ENCODE data around the gene PSMD14. TPM values are rescaled to one million over a fixed set of nuclear protein-coding genes. Genes with fewer than 3 reads are reported as not detected.

Gene PSMD14
- total and polyA plus RNA-seq, 2 of the 13 experiments (the other 11 are each of a cell fraction or from before 2014, with no cell fraction given): 60.6 to 149 TPM

GRCh38 chr2:161353543-161353942 is 45.3 kb downstream of the PSMD14 start (continued):
- no peak for TF ChIP-seq ZNF280B (CRISPR knock-in tag; IDR thresholded peaks at IDR 0.05; ENCODE audit: borderline replicate concordance)

DNA sequence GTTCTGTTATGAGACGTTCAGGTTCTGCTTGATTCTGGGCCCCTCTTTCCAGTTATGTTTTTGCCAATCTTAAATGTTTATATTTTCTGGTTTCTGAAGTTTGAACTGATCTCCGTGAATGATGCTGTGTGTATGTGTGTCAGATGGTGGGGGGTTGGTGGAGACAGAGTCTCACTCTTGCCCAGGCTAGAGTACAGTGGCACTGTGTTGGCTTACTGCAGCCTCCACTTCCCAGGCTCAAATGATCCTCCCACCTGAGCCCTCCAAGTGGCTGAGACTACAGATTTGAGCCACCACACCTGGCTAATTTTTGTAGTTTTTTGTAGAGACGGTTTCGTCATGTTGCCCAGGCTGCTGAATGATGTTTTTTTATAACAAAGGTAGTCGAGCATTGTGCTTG is 45.9 kb downstream of the PSMD14 start:
- 0 out of 2 replicates have a peak, but pooled peaks cover 8% of the 10 kb centered on the region for H3K4me1 ChIP-seq (ENCODE audit: insufficient read depth, low read length)
- no peak overlapping the region for H3K9ac ChIP-seq (ENCODE audit: insufficient read depth, low read depth, low read length)
- CTCF ChIA-PET (ENCODE audit: low intra/inter-chr PET ratio, low total read pairs): no interaction called here
- no peak overlapping the region for H3K27ac ChIP-seq (ENCODE audit: extremely low read length, insufficient read depth, low read length)
- POLR2A ChIA-PET: no interaction called here
- peaks cover 0 to 2% of the 10 kb centered on the region in 2 experiments; a peak in 1 of 5 replicates for H3K36me3 ChIP-seq (replicated peaks in 1 of 2; ENCODE audit: control insufficient read depth in 1 of 2, insufficient read depth in 2 of 2, low read length in 2 of 2)
- no TSS peak for BruUV-seq (replicated peaks)
- peaks cover 72% of the 10 kb centered on the region for H3K79me2 ChIP-seq (ENCODE audit: insufficient read depth, low read length)
- no peaks in the 10 kb centered on the region for H4K20me1 ChIP-seq (ENCODE audit: insufficient read depth, low read length)
- no peaks in the 10 kb centered on the region for H3K27me3 ChIP-seq (ENCODE audit: control insufficient read depth in 1 of 2, insufficient read depth in 2 of 2, low read length in 2 of 2)
- FAIRE-seq (no peak), DNase-seq (ENCODE audit: low spot score) (no peak), ATAC-seq (peak; percentile 43; the same call in 1 of the 3 replicates)
- H3K9me3 ChIP-seq (ENCODE audit: low read length): no peaks in the 10 kb centered on the region
- TF ChIP-seq DPF2 (CRISPR knock-in tag; IDR thresholded peaks at IDR 0.05; ENCODE audit: borderline replicate concordance, low read depth): no peak
- peak; percentile 23 for TF ChIP-seq RBM22 (optimal IDR thresholded peaks at IDR 0.05; ENCODE audit: low read length)
- no peak overlapping the region for H2AFZ ChIP-seq (ENCODE audit: low read length)
- no peak overlapping the region for H3K4me2 ChIP-seq (ENCODE audit: low read depth, low read length)
- 95% methylated on average over 5 of the region's 5 CpGs for WGBS (ENCODE audit: low lambda C conversion rate)
- intact Hi-C loops (cut with micrococcal nuclease; ENCODE audit: unreplicated experiment): no loop called here
- in situ Hi-C loops (cut with HindIII; ENCODE audit: extremely low pct_ligation_motif_present, low pct_unique_long_range_greater_than_20kb): no loop called here
- no peak overlapping the region for H3K4me3 ChIP-seq (replicated peaks in 1 of 3; ENCODE audit: insufficient read depth in 1 of 3, low read depth in 2 of 3, low read length in 3 of 3)

DNA sequence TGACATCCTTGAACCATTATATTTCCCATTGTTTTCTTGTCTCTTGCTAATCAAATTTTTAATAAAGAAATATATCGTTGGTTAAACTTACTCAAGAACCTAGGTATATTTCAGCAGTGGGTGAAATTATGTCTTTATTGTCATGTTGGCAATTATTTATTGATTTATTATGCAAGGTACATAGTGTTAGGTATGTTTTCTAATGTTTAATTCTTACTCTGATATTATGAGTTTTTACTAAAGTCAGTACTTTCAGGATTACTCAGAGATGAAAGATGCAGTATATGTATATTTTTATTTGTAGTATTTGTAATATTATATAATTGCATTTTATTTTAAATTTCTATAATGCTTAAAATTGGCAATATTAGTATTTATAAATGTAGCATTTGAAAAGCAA is 46.9 kb downstream of the PSMD14 start:
- in situ Hi-C loops (cut with HindIII; ENCODE audit: extremely low pct_ligation_motif_present, low pct_unique_long_range_greater_than_20kb) (no loop called here), intact Hi-C loops (cut with micrococcal nuclease; ENCODE audit: unreplicated experiment) (no loop called here)
- 98% methylated on average over 1 of the region's 1 CpG for WGBS (ENCODE audit: low lambda C conversion rate)
- Histone ChIP-seq H3K4me1 (ENCODE audit: insufficient read depth, low read length) (peaks cover 16% of the 10 kb centered on the region; the same call in 1 of the 2 replicates), H3K4me2 (ENCODE audit: low read depth, low read length) (no peak overlapping the region), H3K27me3 (ENCODE audit: control insufficient read depth in 1 of 2, insufficient read depth in 2 of 2, low read length in 2 of 2) (no peaks in the 10 kb centered on the region), H3K36me3 (replicated peaks in 1 of 2; ENCODE audit: control insufficient read depth in 1 of 2, insufficient read depth in 2 of 2, low read length in 2 of 2) (peaks cover 0 to 2% of the 10 kb centered on the region in 2 experiments; a peak in 1 of 5 replicates), H3K9ac (ENCODE audit: insufficient read depth, low read depth, low read length) (no peak overlapping the region), H2AFZ (ENCODE audit: low read length) (no peak overlapping the region), H3K4me3 (replicated peaks in 1 of 3; ENCODE audit: insufficient read depth in 1 of 3, low read depth in 2 of 3, low read length in 3 of 3) (no peak overlapping the region), H3K27ac (ENCODE audit: extremely low read length, insufficient read depth, low read length) (no peak overlapping the region), H4K20me1 (ENCODE audit: insufficient read depth, low read length) (no peaks in the 10 kb centered on the region), H3K79me2 (ENCODE audit: insufficient read depth, low read length) (peaks cover 63% of the 10 kb centered on the region), H3K9me3 (ENCODE audit: low read length) (peaks cover 4% of the 10 kb centered on the region; the same call in 1 of the 2 replicates)
- DNase-seq (ENCODE audit: low spot score): no peak
- CTCF ChIA-PET (ENCODE audit: low intra/inter-chr PET ratio, low total read pairs): no interaction called here
- POLR2A ChIA-PET: no interaction called here
- no peak for ATAC-seq
- FAIRE-seq: no peak
- no peak for TF ChIP-seq ZNF432 (CRISPR knock-in tag; IDR thresholded peaks at IDR 0.05; ENCODE audit: borderline replicate concordance)
- no peak for TF ChIP-seq ZNF543 (CRISPR knock-in tag; IDR thresholded peaks at IDR 0.05)
- TF ChIP-seq GZF1 (CRISPR knock-in tag; IDR thresholded peaks at IDR 0.05): no peak
- peak in 1 of 2 experiments; percentile 19; a peak in 1 of 4 replicates for TF ChIP-seq MAFK (conservative IDR thresholded peaks at IDR 0.05 in 1 of 2, IDR thresholded peaks at IDR 0.05 in 1 of 2; ENCODE audit: low read length in 2 of 2)
- no peak for TF ChIP-seq JDP2 (CRISPR knock-in tag; IDR thresholded peaks at IDR 0.05; ENCODE audit: borderline replicate concordance)
- TF ChIP-seq ATF7-NPFF (CRISPR knock-in tag; IDR thresholded peaks at IDR 0.05; ENCODE audit: low read depth): no peak
- no TSS peak for BruUV-seq (replicated peaks)

Data from HepG2 (cell line).